Hepatocyte (in vitro differentiated cells): ENCODE measurements around the gene DPYD.

Source experiments
- EZH2 ChIP-seq: fragments of 200-600 bp; sonication (generic); IDR thresholded peaks from 2 replicates; pipeline ENCODE4 v1.6.1; 2016; ENCODE audit warnings: antibody characterized with exemption, mild to moderate bottlenecking, borderline replicate concordance
- EZH2phosphoT487 ChIP-seq: fragments of 200-600 bp; sonication (generic); IDR thresholded peaks from one replicate; pipeline ENCODE4 v1.6.1; 2018; ENCODE audit warnings: antibody characterized with exemption, mild to moderate bottlenecking, low read depth, moderate library complexity; ENCODE audit not compliant: unreplicated experiment, severe bottlenecking
- TF ChIP-seq, protein P1 (sequence below): fragments of 200-600 bp; sonication (generic); IDR thresholded peaks from 2 replicates; pipeline ENCODE4 v1.5.1; 2016; ENCODE audit warnings: antibody characterized with exemption, mild to moderate bottlenecking; ENCODE audit not compliant: poor library complexity

GRCh38 chr1:97071173-97071572 lies 849.7 kb downstream of the DPYD start:
- TF ChIP-seq, protein P1, sequence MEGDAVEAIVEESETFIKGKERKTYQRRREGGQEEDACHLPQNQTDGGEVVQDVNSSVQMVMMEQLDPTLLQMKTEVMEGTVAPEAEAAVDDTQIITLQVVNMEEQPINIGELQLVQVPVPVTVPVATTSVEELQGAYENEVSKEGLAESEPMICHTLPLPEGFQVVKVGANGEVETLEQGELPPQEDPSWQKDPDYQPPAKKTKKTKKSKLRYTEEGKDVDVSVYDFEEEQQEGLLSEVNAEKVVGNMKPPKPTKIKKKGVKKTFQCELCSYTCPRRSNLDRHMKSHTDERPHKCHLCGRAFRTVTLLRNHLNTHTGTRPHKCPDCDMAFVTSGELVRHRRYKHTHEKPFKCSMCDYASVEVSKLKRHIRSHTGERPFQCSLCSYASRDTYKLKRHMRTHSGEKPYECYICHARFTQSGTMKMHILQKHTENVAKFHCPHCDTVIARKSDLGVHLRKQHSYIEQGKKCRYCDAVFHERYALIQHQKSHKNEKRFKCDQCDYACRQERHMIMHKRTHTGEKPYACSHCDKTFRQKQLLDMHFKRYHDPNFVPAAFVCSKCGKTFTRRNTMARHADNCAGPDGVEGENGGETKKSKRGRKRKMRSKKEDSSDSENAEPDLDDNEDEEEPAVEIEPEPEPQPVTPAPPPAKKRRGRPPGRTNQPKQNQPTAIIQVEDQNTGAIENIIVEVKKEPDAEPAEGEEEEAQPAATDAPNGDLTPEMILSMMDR, result no peak
- TF ChIP-seq EZH2phosphoT487 (no peak), EZH2 (no peak)
